HG02852 (cell line): Measurements from ENCODE around the gene IL17RA.

Source experiments
- ATAC-seq: cut with Tn5 transposase; IDR thresholded peaks from one replicate; pipeline ENCODE4 v1.9.1; 2021; ENCODE audit warnings: mild to moderate bottlenecking, moderate library complexity; ENCODE audit not compliant: unreplicated experiment

The IL17RA gene

GRCh38 chr22:17106161-17106784 lies 21.5 kb downstream of the IL17RA start:
- no peak for ATAC-seq

- no peak for ATAC-seq
Observed at GRCh38 chr22:17106785-17107546, 22.2 kb downstream of the IL17RA start.

GRCh38 chr22:17107547-17107810 lies 22.7 kb downstream of the IL17RA start:
- no peak for ATAC-seq

GRCh38 chr22:17108256-17109112 lies 23.7 kb downstream of the IL17RA start:
- no peak for ATAC-seq

GRCh38 chr22:17109113-17109865 lies 24.5 kb downstream of the IL17RA start:
- no peak for ATAC-seq

- no peak for ATAC-seq
Observed at GRCh38 chr22:17109976-17110375, 25.2 kb downstream of the IL17RA start.

GRCh38 chr22:17110791-17111550 lies 26.2 kb downstream of the IL17RA start:
- no peak for ATAC-seq

GRCh38 chr22:17112491-17113042 lies 27.8 kb downstream of the IL17RA start:
- ATAC-seq = no peak

- no peak for ATAC-seq
Observed at GRCh38 chr22:17113600-17113999, 28.8 kb downstream of the IL17RA start.

- ATAC-seq = no peak
Observed at GRCh38 chr22:17114173-17114897, 29.5 kb downstream of the IL17RA start.

- ATAC-seq = no peak
Observed at GRCh38 chr22:17114898-17115235, 30.1 kb downstream of the IL17RA start.

GRCh38 chr22:17115236-17115635 lies 30.4 kb downstream of the IL17RA start:
- ATAC-seq = no peak

- no peak for ATAC-seq
Observed at GRCh38 chr22:17115945-17116565, 31.3 kb downstream of the IL17RA start.

GRCh38 chr22:17116572-17117330 lies 32.0 kb downstream of the IL17RA start:
- no peak for ATAC-seq

GRCh38 chr22:17117400-17117799 lies 32.6 kb downstream of the IL17RA start:
- ATAC-seq = no peak

- ATAC-seq = no peak
Observed at GRCh38 chr22:17117890-17118289, 33.1 kb downstream of the IL17RA start.

- ATAC-seq = no peak
Observed at GRCh38 chr22:17118342-17118741, 33.5 kb downstream of the IL17RA start.

- ATAC-seq = no peak
Observed at GRCh38 chr22:17119481-17120202, 34.8 kb downstream of the IL17RA start.
